CD8-positive, alpha-beta memory T cell (primary cell): Measurements from ENCODE around the gene SLC1A2. TPM values are rescaled to one million over a fixed set of nuclear protein-coding genes. Genes with fewer than 3 reads are reported as not detected.

ENCODE experiments used
- CTCF ChIA-PET: fragments of 350-600 bp; sonication (Branson Sonifier 250); formaldehyde crosslinking; loops from one replicate; lab custom pipeline; 2021; ENCODE audit warnings: antibody characterized with exemption; lab: Charles Lee
- POLR2A ChIA-PET: fragments of 350-600 bp; sonication (Branson Sonifier 250); formaldehyde crosslinking; loops from one replicate; lab custom pipeline; 2021; ENCODE audit warnings: antibody characterized with exemption; lab: Charles Lee
- DNase-seq, 5 donors: peaks; one replicate each; pipeline versions ENCODE4 v3.0.0 to v3.0.0-alpha.2; 2020 to 2022; ENCODE audit warnings: mixed read lengths in 1 of 5
- H3K27ac ChIP-seq: one replicate; pipeline ENCODE4 v1.7.0; 2013; ENCODE audit warnings: low read depth, mild to moderate bottlenecking, low read length, moderate library complexity
- H3K27me3 ChIP-seq: 2 replicates; pipeline ENCODE4 v1.7.0; 2013; ENCODE audit warnings: low read length, mild to moderate bottlenecking; ENCODE audit not compliant: insufficient read depth, poor library complexity, severe bottlenecking
- H3K36me3 ChIP-seq: 2 replicates; pipeline ENCODE4 v1.7.0; 2013; ENCODE audit warnings: mild to moderate bottlenecking, low read length, moderate library complexity; ENCODE audit not compliant: insufficient read depth
- H3K4me1 ChIP-seq: 2 replicates; pipeline ENCODE4 v1.7.0; 2013; ENCODE audit warnings: mild to moderate bottlenecking, low read length, moderate library complexity; ENCODE audit not compliant: insufficient read depth
- H3K4me3 ChIP-seq: 2 replicates; pipeline ENCODE4 v1.7.0; 2013; ENCODE audit warnings: mild to moderate bottlenecking, low read length
- H3K9me3 ChIP-seq: 2 replicates; pipeline ENCODE4 v1.7.0; 2013; ENCODE audit warnings: mild to moderate bottlenecking, low read length
- H3K27ac Mint-ChIP-seq, 8 donors: one replicate each; pipeline ENCODE4 v1.8.0; 2020 to 2021; ENCODE audit warnings: mixed read lengths in 8 of 8, mild to moderate bottlenecking in 6 of 8, inconsistent platforms in 3 of 8, moderate library complexity in 3 of 8
- H3K27me3 Mint-ChIP-seq, 2 donors: one replicate each; pipeline ENCODE4 v1.8.0; 2020 to 2021; ENCODE audit warnings: mixed read lengths in 2 of 2, mild to moderate bottlenecking in 1 of 2, moderate library complexity in 1 of 2
- H3K36me3 Mint-ChIP-seq, 3 donors: one replicate each; pipeline ENCODE4 v1.8.0; 2020 to 2021; ENCODE audit warnings: mixed read lengths in 3 of 3, inconsistent platforms in 1 of 3, mild to moderate bottlenecking in 1 of 3
- H3K4me1 Mint-ChIP-seq, 3 donors: one replicate each; pipeline ENCODE4 v1.8.0; 2020 to 2021; ENCODE audit warnings: mixed read lengths in 3 of 3, inconsistent platforms in 1 of 3, mild to moderate bottlenecking in 1 of 3
- H3K4me3 Mint-ChIP-seq, 7 donors: one replicate each; pipeline ENCODE4 v1.8.0; 2020 to 2021; ENCODE audit warnings: mixed read lengths in 7 of 7, mild to moderate bottlenecking in 6 of 7, moderate library complexity in 4 of 7, inconsistent platforms in 2 of 7
- H3K9me3 Mint-ChIP-seq, 5 donors: one replicate each; pipeline ENCODE4 v1.8.0; 2020 to 2022; ENCODE audit warnings: mixed read lengths in 5 of 5, mild to moderate bottlenecking in 3 of 5, moderate library complexity in 2 of 5, inconsistent platforms in 1 of 5
- polyA plus RNA-seq: library from polyadenylated mRNA; unstranded; fragments of 300-500 nt; fragmentation: Illumina TruSeq; gene quantifications from one replicate; pipeline ENCODE4 v1.2.3, GENCODE V29; 2021
- total RNA-seq, 2 experiments: library from RNA; stranded (reverse); gene quantifications; one replicate each; pipeline ENCODE4 v1.2.3, GENCODE V29; 2021

SLC1A2 gene
- total and polyA plus RNA-seq, 3 experiments from 2014 or later = 0.03 TPM; not detected in 2

DNA sequence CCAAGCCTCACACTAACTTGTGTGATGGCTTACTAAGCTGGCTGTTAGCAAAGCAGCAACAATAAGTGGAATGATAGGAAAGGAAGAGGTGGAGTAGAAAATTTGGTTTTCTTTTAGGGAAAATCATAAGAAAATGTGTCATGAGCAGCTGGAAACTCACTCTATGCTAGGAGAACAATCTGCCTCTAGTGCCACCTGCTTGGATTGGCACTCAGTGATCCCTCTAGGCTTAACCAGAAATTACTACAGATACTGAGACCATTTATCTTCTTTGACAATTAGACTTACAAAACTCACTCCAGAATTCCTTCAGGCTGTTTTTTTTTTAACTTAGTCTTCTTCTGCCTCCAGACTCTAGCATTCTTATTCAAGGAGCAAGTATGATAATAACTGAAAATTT lies 163.1 kb downstream of the SLC1A2 start:
- H3K36me3 Mint-ChIP-seq = peaks cover 0 to 9% (median 0%) of the 10 kb centered on the region in 3 donors
- Histone ChIP-seq H3K36me3 (no peaks in the 10 kb centered on the region), H3K4me1 (peaks cover 25% of the 10 kb centered on the region), H3K4me3 (no peak overlapping the region), H3K27ac (no peak overlapping the region), H3K9me3 (no peaks in the 10 kb centered on the region), H3K27me3 (no peaks in the 10 kb centered on the region)
- peak overlapping the region; percentile 64 to 98 (median 94) for H3K27ac Mint-ChIP-seq
- no peaks in the 10 kb centered on the region for H3K27me3 Mint-ChIP-seq
- POLR2A ChIA-PET = interaction anchor here (1.8 kb wide), 1 partner anchor 9 kb away, joined by 5 read pairs; no protein-coding TSS in a partner anchor
- peaks cover 31 to 35% (median 32%) of the 10 kb centered on the region in 3 donors for H3K4me1 Mint-ChIP-seq
- CTCF ChIA-PET = interaction anchor here (2.3 kb wide), 1 partner anchor 49 kb away, joined by 13 read pairs; no protein-coding TSS in a partner anchor
- H3K9me3 Mint-ChIP-seq = no peaks in the 10 kb centered on the region
- DNase-seq = no peak
- peak overlapping the region in 2 of 7 donors; percentile 8 to 74 for H3K4me3 Mint-ChIP-seq

GRCh38 chr11:35255514-35255913 lies 163.8 kb downstream of the SLC1A2 start:
- ChIA-PET CTCF (interaction anchor here (2.3 kb wide), 1 partner anchor 50 kb away, joined by 13 read pairs; no protein-coding TSS in a partner anchor), POLR2A (no interaction called here)
- Mint-ChIP-seq H3K9me3 (no peaks in the 10 kb centered on the region), H3K36me3 (peaks cover 0 to 9% (median 0%) of the 10 kb centered on the region in 3 donors), H3K4me3 (no peak overlapping the region), H3K27ac (peak overlapping the region in 2 of 8 donors; percentile 32 to 98), H3K4me1 (peaks cover 32 to 35% (median 33%) of the 10 kb centered on the region in 3 donors), H3K27me3 (no peaks in the 10 kb centered on the region)
- Histone ChIP-seq H3K36me3 (no peaks in the 10 kb centered on the region), H3K4me3 (no peak overlapping the region), H3K9me3 (no peaks in the 10 kb centered on the region), H3K4me1 (peaks cover 25% of the 10 kb centered on the region), H3K27ac (no peak overlapping the region), H3K27me3 (no peaks in the 10 kb centered on the region)
- DNase-seq = no peak

DNA sequence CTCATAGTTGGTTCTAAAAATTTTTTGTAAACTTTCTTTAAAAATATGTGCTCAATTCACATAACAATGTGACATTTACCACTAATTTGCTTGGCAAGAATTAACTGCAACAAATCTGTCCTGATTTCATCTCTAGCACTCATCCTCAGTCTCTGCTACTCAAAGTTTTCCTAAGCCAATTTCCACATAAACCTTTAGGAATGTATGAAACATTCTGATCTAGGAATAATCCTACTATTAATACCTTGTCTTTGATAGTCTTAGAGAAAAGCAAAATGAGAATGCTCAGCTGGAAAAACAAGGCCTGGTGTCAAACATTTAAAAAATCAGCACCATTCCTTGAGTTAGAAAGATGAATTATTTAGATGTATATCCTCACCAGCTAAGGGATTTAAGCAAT lies 166.1 kb downstream of the SLC1A2 start:
- Histone ChIP-seq H3K27ac (no peak overlapping the region), H3K27me3 (no peaks in the 10 kb centered on the region), H3K4me1 (peaks cover 31% of the 10 kb centered on the region), H3K4me3 (no peak overlapping the region), H3K36me3 (no peaks in the 10 kb centered on the region), H3K9me3 (peaks cover 3% of the 10 kb centered on the region)
- peaks cover 45 to 50% (median 48%) of the 10 kb centered on the region in 3 donors for H3K4me1 Mint-ChIP-seq
- DNase-seq = no peak
- POLR2A ChIA-PET = no interaction called here
- CTCF ChIA-PET = no interaction called here
- no peak overlapping the region for H3K4me3 Mint-ChIP-seq
- no peak overlapping the region for H3K27ac Mint-ChIP-seq
- H3K27me3 Mint-ChIP-seq = no peaks in the 10 kb centered on the region
- H3K9me3 Mint-ChIP-seq = peaks cover 0 to 13% (median 2%) of the 10 kb centered on the region in 5 donors
- peaks cover 0 to 9% (median 0%) of the 10 kb centered on the region in 3 donors for H3K36me3 Mint-ChIP-seq

- no peak overlapping the region for H3K4me3 ChIP-seq
- no peak for DNase-seq
- H3K9me3 ChIP-seq = peaks cover 6% of the 10 kb centered on the region
- peaks cover 32% of the 10 kb centered on the region for H3K4me1 ChIP-seq
- no peak overlapping the region for H3K27ac ChIP-seq
- H3K27me3 Mint-ChIP-seq = no peaks in the 10 kb centered on the region
- H3K4me3 Mint-ChIP-seq = no peak overlapping the region
- H3K9me3 Mint-ChIP-seq = peaks cover 0 to 16% (median 2%) of the 10 kb centered on the region in 5 donors
- no peaks in the 10 kb centered on the region for H3K36me3 ChIP-seq
- CTCF ChIA-PET = interaction anchor here (1.5 kb wide), 1 partner anchor 56 kb away, joined by 4 read pairs; no protein-coding TSS in a partner anchor
- H3K27ac Mint-ChIP-seq = peak overlapping the region in 4 of 8 donors; percentile 14 to 99 (median 72)
- peaks cover 0 to 9% (median 0%) of the 10 kb centered on the region in 3 donors for H3K36me3 Mint-ChIP-seq
- peaks cover 46 to 50% (median 47%) of the 10 kb centered on the region in 3 donors for H3K4me1 Mint-ChIP-seq
- POLR2A ChIA-PET = no interaction called here
- no peaks in the 10 kb centered on the region for H3K27me3 ChIP-seq
These were observed 168.7 kb downstream of the SLC1A2 start for GRCh38 chr11:35250621-35251020.

- no peak overlapping the region for H3K27ac ChIP-seq
- H3K4me3 ChIP-seq = no peak overlapping the region
- CTCF ChIA-PET = interaction anchor here (1.5 kb wide), 1 partner anchor 56 kb away, joined by 4 read pairs; no protein-coding TSS in a partner anchor
- no peak for DNase-seq
- H3K4me1 ChIP-seq = peaks cover 35% of the 10 kb centered on the region
- Mint-ChIP-seq H3K36me3 (peaks cover 0 to 7% (median 0%) of the 10 kb centered on the region in 3 donors), H3K27me3 (no peaks in the 10 kb centered on the region), H3K4me3 (no peak overlapping the region), H3K27ac (peak overlapping the region in 3 of 8 donors; percentile 43 to 99 (median 99)), H3K9me3 (peaks cover 0 to 16% (median 2%) of the 10 kb centered on the region in 5 donors), H3K4me1 (peaks cover 49 to 52% (median 49%) of the 10 kb centered on the region in 3 donors)
- no peaks in the 10 kb centered on the region for H3K27me3 ChIP-seq
- peaks cover 6% of the 10 kb centered on the region for H3K9me3 ChIP-seq
- H3K36me3 ChIP-seq = no peaks in the 10 kb centered on the region
- POLR2A ChIA-PET = no interaction called here
These were observed 169.2 kb downstream of the SLC1A2 start for GRCh38 chr11:35250192-35250591.

DNA sequence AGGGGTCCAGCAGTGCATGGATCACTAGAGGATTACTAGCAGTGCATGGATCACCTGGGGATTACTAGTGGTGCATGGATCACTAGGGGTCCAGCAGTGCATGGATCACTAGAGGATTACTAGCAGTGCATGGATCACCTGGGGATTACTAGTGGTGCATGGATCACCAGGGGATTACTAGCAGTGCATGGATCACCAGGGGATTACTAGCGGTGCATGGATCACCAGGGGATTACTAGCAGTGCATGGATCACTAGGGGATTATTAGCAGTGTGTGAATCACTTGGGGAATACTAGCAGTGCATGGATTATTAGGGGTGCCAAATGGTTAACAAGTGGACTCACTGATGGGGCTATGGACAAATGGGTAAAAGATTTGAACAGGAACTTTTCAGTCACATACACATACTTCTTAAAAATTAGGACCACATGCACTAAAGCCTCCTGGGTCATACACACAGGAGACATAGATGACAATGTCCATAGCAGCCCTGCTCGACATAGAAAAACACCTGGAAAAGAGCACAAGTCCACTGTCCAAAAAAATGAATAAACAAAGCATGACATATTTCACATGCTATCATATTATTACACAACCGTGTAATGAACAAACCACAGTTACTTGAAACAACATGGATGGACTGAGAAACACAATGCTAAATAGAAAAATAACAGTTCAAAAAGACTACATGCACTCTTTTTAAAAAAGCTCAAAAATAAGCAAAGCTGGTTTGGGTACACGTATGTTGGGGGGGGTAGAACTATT lies 170.6 kb downstream of the SLC1A2 start:
- POLR2A ChIA-PET = no interaction called here
- peaks cover 45% of the 10 kb centered on the region for H3K4me1 ChIP-seq
- DNase-seq = no peak
- peak overlapping the region; percentile 79 for H3K27ac ChIP-seq
- CTCF ChIA-PET = no interaction called here
- no peak overlapping the region for H3K4me3 ChIP-seq
- peaks cover 0 to 16% (median 2%) of the 10 kb centered on the region in 5 donors for H3K9me3 Mint-ChIP-seq
- H3K4me3 Mint-ChIP-seq = peak overlapping the region in 1 of 7 donors; percentile 22
- peaks cover 6% of the 10 kb centered on the region for H3K9me3 ChIP-seq
- H3K36me3 ChIP-seq = no peaks in the 10 kb centered on the region
- no peaks in the 10 kb centered on the region for H3K27me3 Mint-ChIP-seq
- peaks cover 59 to 61% (median 60%) of the 10 kb centered on the region in 3 donors for H3K4me1 Mint-ChIP-seq
- peaks cover 0 to 3% (median 2%) of the 10 kb centered on the region in 3 donors for H3K36me3 Mint-ChIP-seq
- H3K27me3 ChIP-seq = no peaks in the 10 kb centered on the region
- peak overlapping the region; percentile 30 to 99 (median 98) for H3K27ac Mint-ChIP-seq

GRCh38 chr11:35247863-35248262 lies 171.5 kb downstream of the SLC1A2 start:
- POLR2A ChIA-PET = interaction anchor here (0.9 to 1.4 kb wide), 6 partner anchors 9 to 83 kb away, joined by 3 to 8 read pairs (median 4); no protein-coding TSS in a partner anchor
- H3K9me3 ChIP-seq = peaks cover 6% of the 10 kb centered on the region
- H3K4me3 ChIP-seq = no peak overlapping the region
- Mint-ChIP-seq H3K27me3 (no peaks in the 10 kb centered on the region), H3K4me1 (peaks cover 65 to 70% (median 69%) of the 10 kb centered on the region in 3 donors), H3K9me3 (peaks cover 0 to 16% (median 2%) of the 10 kb centered on the region in 5 donors), H3K36me3 (peaks cover 0 to 3% (median 2%) of the 10 kb centered on the region in 3 donors), H3K27ac (peak overlapping the region; percentile 84 to 99 (median 98)), H3K4me3 (peak overlapping the region; percentile 28 to 69 (median 55))
- CTCF ChIA-PET = interaction anchor here (1.1 to 1.2 kb wide), 2 partner anchors 9 to 12 kb away, joined by 3 to 5 read pairs; no protein-coding TSS in a partner anchor
- peaks cover 54% of the 10 kb centered on the region for H3K4me1 ChIP-seq
- H3K27me3 ChIP-seq = no peaks in the 10 kb centered on the region
- H3K27ac ChIP-seq = peak overlapping the region; percentile 79
- peak in 4 of 5 donors; percentile 11 to 78 (median 49) for DNase-seq
- H3K36me3 ChIP-seq = no peaks in the 10 kb centered on the region
